K562 (cell line): Measurements from ENCODE around the gene GRAMD4.

Experiments used
- E2F1 ChIP-seq: sonication (generic); formaldehyde crosslinking; IDR thresholded peaks from 2 replicates; pipeline ENCODE4 v1.8.1; 2023; ENCODE audit warnings: mild to moderate bottlenecking, missing genetic modification reagents, moderate library complexity
- HNRNPUL1 ChIP-seq: fragments of 200-400 bp; formaldehyde crosslinking; IDR thresholded peaks from 2 replicates; pipeline ENCODE4 v1.6.1; 2017; ENCODE audit warnings: low read length
- TF ChIP-seq, protein P1 (sequence below), 3 experiments: IDR thresholded peaks in 2 of 3; conservative IDR thresholded peaks in 1 of 3; 2 replicates each; pipeline ENCODE4 v1.5.1; 2011 to 2012; ENCODE audit warnings: low read length in 3 of 3, mild to moderate bottlenecking in 3 of 3, control low read depth in 2 of 3, improper control_type of control experiment in 1 of 3, inconsistent platforms in 1 of 3, low read depth in 1 of 3, mixed read lengths in 1 of 3, moderate library complexity in 1 of 3; ENCODE audit not compliant: insufficient read depth in 2 of 3

DNA sequence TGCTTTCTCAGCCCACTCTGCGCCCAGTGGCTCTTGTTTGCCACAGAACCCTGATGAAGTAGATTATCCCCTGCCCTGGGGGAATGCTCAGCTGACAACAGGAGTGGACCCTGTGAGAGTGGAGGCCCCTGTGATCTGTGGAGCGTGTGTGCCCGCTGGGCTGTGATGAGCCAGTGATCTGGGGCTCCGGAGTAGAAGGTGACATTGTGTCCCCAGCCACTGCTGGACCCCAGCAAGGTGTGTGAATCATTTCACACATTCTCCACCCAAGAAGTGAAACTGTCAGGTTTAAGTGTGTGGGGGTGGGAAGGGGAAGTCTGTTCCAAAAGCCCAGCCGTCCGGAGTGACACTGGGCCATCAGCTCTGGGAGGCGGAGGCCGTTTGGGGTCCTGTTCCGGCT, 33.1 kb upstream of the GRAMD4 start:
- TF ChIP-seq, protein P1, sequence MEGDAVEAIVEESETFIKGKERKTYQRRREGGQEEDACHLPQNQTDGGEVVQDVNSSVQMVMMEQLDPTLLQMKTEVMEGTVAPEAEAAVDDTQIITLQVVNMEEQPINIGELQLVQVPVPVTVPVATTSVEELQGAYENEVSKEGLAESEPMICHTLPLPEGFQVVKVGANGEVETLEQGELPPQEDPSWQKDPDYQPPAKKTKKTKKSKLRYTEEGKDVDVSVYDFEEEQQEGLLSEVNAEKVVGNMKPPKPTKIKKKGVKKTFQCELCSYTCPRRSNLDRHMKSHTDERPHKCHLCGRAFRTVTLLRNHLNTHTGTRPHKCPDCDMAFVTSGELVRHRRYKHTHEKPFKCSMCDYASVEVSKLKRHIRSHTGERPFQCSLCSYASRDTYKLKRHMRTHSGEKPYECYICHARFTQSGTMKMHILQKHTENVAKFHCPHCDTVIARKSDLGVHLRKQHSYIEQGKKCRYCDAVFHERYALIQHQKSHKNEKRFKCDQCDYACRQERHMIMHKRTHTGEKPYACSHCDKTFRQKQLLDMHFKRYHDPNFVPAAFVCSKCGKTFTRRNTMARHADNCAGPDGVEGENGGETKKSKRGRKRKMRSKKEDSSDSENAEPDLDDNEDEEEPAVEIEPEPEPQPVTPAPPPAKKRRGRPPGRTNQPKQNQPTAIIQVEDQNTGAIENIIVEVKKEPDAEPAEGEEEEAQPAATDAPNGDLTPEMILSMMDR (IDR thresholded peaks at IDR 0.05 in 2 of 3, conservative IDR thresholded peaks at IDR 0.05 in 1 of 3; ENCODE audit: insufficient read depth in 2 of 3, low read depth in 1 of 3, low read length in 3 of 3) = no peak
- TF ChIP-seq E2F1 (no peak), HNRNPUL1 (no peak)
